Measurements from ENCODE around the gene INTS7. TPM values are rescaled to one million over a fixed set of nuclear protein-coding genes. Genes with fewer than 3 reads are reported as not detected.

Gene INTS7
- total RNA-seq, 1 experiment from 2014 or later, result 21.7 TPM

DNA sequence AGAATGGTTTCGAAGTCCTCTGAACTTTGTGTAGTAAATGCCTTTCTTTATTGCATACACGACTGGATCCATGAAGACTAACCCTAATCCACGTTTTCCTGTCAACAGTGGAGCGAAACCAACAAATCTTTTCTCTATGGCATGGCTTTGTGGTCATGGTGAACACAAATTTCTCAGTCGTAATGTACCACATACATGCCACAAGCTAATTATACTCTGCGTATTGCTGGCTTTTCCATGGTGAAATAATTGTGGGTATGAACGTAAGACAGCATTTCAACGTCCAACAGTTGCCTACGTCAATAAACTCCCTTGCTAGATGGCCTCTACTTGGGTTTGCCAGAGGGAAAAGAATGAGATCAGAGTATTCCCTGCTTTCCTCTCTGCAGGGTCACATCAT lies 27.5 kb downstream of the INTS7 start:
- Histone ChIP-seq H3K4me3 (replicated peaks in 1 of 2; ENCODE audit: low read depth in 1 of 2, low read length in 2 of 2) (no peak overlapping the region), H4K20me1 (ENCODE audit: insufficient read depth) (no peaks in the 10 kb centered on the region), H3K79me2 (ENCODE audit: insufficient read depth, low read length) (no peaks in the 10 kb centered on the region), H2AFZ (ENCODE audit: low read depth, low read length, poor library complexity, severe bottlenecking) (no peak overlapping the region), H3K4me1 (ENCODE audit: control insufficient read depth in 1 of 2, insufficient read depth in 2 of 2, low read length in 2 of 2) (no peaks in the 10 kb centered on the region), H3K4me2 (ENCODE audit: low read length) (no peak overlapping the region), H3K27me3 (ENCODE audit: insufficient read depth, low read length) (no peaks in the 10 kb centered on the region), H3K9ac (ENCODE audit: low read length) (no peak overlapping the region), H3K9me2 (ENCODE audit: insufficient read depth) (no peaks in the 10 kb centered on the region), H3K9me3 (ENCODE audit: control insufficient read depth in 1 of 2, insufficient read depth in 1 of 2, low read depth in 1 of 2, low read length in 2 of 2) (no peaks in the 10 kb centered on the region), H3K36me3 (ENCODE audit: control insufficient read depth in 1 of 2, insufficient read depth in 2 of 2, low read length in 2 of 2) (peaks cover 5 to 11% of the 10 kb centered on the region in 2 experiments; a peak in 1 of 4 replicates), H3K27ac (ENCODE audit: low read depth, low read length) (no peak overlapping the region)
- DNase-seq (ENCODE audit: low read depth, low spot score), result no peak
- ChIA-PET POLR2A (no interaction called here), RAD21 (ENCODE audit: low non-redundant PET in 1 of 2, low total read pairs in 2 of 2, uncharacterized antibody in 2 of 2, unreplicated experiment in 2 of 2) (no interaction called here), CTCF (no interaction called here)
- intact Hi-C loops (cut with micrococcal nuclease), result no loop called here
- TF ChIP-seq EZH2 (IDR thresholded peaks at IDR 0.05) (no peak), TCF7L2 (IDR thresholded peaks at IDR 0.05; ENCODE audit: borderline replicate concordance, extremely low read depth, insufficient read depth, insufficient read length) (no peak), EZH2phosphoT487 (IDR thresholded peaks at IDR 0.05; ENCODE audit: borderline replicate concordance) (no peak), ZNF274 (IDR thresholded peaks at IDR 0.05; ENCODE audit: low read depth, low read length) (no peak), ZBTB33 (IDR thresholded peaks at IDR 0.05; ENCODE audit: extremely low read depth, insufficient replicate concordance, low read length) (no peak), CEBPB (IDR thresholded peaks at IDR 0.05; ENCODE audit: low read depth) (no peak), RAD21 (IDR thresholded peaks at IDR 0.05; ENCODE audit: low read depth) (no peak), SP1 (IDR thresholded peaks at IDR 0.05; ENCODE audit: low read depth) (no peak), SRF (IDR thresholded peaks at IDR 0.05; ENCODE audit: low read depth) (no peak), FOSL1 (IDR thresholded peaks at IDR 0.05; ENCODE audit: low read depth) (no peak), CBX3 (IDR thresholded peaks at IDR 0.05; ENCODE audit: low read depth) (no peak), YY1 (IDR thresholded peaks at IDR 0.05; ENCODE audit: extremely low read depth, insufficient replicate concordance, low read depth, low read length) (no peak), POLR2A (IDR thresholded peaks at IDR 0.05; ENCODE audit: borderline replicate concordance, extremely low read depth, insufficient read depth, insufficient read length) (no peak), ATF3 (IDR thresholded peaks at IDR 0.05) (no peak), EGR1 (IDR thresholded peaks at IDR 0.05; ENCODE audit: low read depth) (no peak), ZFX (IDR thresholded peaks at IDR 0.05) (no peak), CTCF (IDR thresholded peaks at IDR 0.05 in 2 of 3, conservative IDR thresholded peaks at IDR 0.05 in 1 of 3; ENCODE audit: borderline replicate concordance in 1 of 3, insufficient read depth in 1 of 3, low read depth in 2 of 3, low read length in 2 of 3) (no peak)
- TF ChIP-seq, protein P1, sequence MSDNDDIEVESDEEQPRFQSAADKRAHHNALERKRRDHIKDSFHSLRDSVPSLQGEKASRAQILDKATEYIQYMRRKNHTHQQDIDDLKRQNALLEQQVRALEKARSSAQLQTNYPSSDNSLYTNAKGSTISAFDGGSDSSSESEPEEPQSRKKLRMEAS (IDR thresholded peaks at IDR 0.05), result no peak
- TF ChIP-seq, protein P2, sequence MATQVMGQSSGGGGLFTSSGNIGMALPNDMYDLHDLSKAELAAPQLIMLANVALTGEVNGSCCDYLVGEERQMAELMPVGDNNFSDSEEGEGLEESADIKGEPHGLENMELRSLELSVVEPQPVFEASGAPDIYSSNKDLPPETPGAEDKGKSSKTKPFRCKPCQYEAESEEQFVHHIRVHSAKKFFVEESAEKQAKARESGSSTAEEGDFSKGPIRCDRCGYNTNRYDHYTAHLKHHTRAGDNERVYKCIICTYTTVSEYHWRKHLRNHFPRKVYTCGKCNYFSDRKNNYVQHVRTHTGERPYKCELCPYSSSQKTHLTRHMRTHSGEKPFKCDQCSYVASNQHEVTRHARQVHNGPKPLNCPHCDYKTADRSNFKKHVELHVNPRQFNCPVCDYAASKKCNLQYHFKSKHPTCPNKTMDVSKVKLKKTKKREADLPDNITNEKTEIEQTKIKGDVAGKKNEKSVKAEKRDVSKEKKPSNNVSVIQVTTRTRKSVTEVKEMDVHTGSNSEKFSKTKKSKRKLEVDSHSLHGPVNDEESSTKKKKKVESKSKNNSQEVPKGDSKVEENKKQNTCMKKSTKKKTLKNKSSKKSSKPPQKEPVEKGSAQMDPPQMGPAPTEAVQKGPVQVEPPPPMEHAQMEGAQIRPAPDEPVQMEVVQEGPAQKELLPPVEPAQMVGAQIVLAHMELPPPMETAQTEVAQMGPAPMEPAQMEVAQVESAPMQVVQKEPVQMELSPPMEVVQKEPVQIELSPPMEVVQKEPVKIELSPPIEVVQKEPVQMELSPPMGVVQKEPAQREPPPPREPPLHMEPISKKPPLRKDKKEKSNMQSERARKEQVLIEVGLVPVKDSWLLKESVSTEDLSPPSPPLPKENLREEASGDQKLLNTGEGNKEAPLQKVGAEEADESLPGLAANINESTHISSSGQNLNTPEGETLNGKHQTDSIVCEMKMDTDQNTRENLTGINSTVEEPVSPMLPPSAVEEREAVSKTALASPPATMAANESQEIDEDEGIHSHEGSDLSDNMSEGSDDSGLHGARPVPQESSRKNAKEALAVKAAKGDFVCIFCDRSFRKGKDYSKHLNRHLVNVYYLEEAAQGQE (IDR thresholded peaks at IDR 0.05; ENCODE audit: low read depth), result no peak
- no peak for ATAC-seq
- no TSS peak for BruUV-seq (replicated peaks)
